Spleen (tissue), 11 donors: ENCODE data around the gene CLCN5. TPM values are rescaled to one million over a fixed set of nuclear protein-coding genes. Genes with fewer than 3 reads are reported as not detected.

Source experiments
- DNase-seq: peaks from one replicate; pipeline ENCODE4 v3.0.0-alpha.2; 2020
- H3K27ac ChIP-seq, 8 donors: fragments of 200-600 bp; sonication (generic) in 7 of 8; 1 replicate in 4 of 8; 2 replicates in 4 of 8; pipeline versions ENCODE4 v1.5.0 to v1.8.0; 2016 to 2021; ENCODE audit warnings: inconsistent platforms in 4 of 8, mild to moderate bottlenecking in 4 of 8, moderate library complexity in 1 of 8
- H3K27me3 ChIP-seq, 7 donors: fragments of 200-600 bp; sonication (generic) in 6 of 7; replicated peaks in 1 of 7; 1 replicate in 4 of 7; 2 replicates in 3 of 7; pipeline versions ENCODE4 v1.5.0 to v1.8.0; 2016 to 2021; ENCODE audit warnings: inconsistent platforms in 3 of 7, mild to moderate bottlenecking in 1 of 7
- H3K36me3 ChIP-seq, 6 donors: fragments of 200-600 bp; sonication (generic) in 5 of 6; 1 replicate in 4 of 6; 2 replicates in 2 of 6; pipeline versions ENCODE4 v1.5.0 to v1.8.0; 2016 to 2021; ENCODE audit warnings: inconsistent platforms in 2 of 6
- H3K4me1 ChIP-seq, 6 donors: fragments of 200-600 bp; sonication (generic) in 5 of 6; 1 replicate in 3 of 6; 2 replicates in 3 of 6; pipeline versions ENCODE4 v1.5.0 to v1.8.0; 2016 to 2021; ENCODE audit warnings: inconsistent platforms in 3 of 6
- H3K4me3 ChIP-seq, 8 donors: fragments of 200-600 bp; sonication (generic) in 7 of 8; 1 replicate in 4 of 8; 2 replicates in 4 of 8; pipeline versions ENCODE4 v1.5.0 to v1.8.0; 2016 to 2021; ENCODE audit warnings: inconsistent platforms in 4 of 8, mild to moderate bottlenecking in 4 of 8, moderate library complexity in 2 of 8
- H3K9me3 ChIP-seq, 8 donors: fragments of 200-600 bp; sonication (generic) in 7 of 8; 1 replicate in 4 of 8; 2 replicates in 4 of 8; pipeline versions ENCODE4 v1.5.0 to v1.8.0; 2016 to 2021; ENCODE audit warnings: inconsistent platforms in 4 of 8
- POLR2A ChIP-seq, 3 donors: fragments of 450-650 bp; IDR thresholded peaks; one replicate each; pipeline ENCODE4 v1.5.1; 2017; ENCODE audit warnings: antibody characterized with exemption in 3 of 3, mild to moderate bottlenecking in 1 of 3
- POLR2AphosphoS5 ChIP-seq, 3 donors: sonication (generic); formaldehyde crosslinking; IDR thresholded peaks; one replicate each; pipeline ENCODE4 v1.5.1; 2017; ENCODE audit warnings: antibody characterized with exemption in 3 of 3
- WGBS, 5 donors: extraction: QIAGEN DNeasy Blood & Tissue Kit in 3 of 5; methylation state at CpG; one replicate each; pipeline versions ENCODE4 v1.1.5 to v1.1.7; 2013 to 2018; 5-methylcytosine and 5-hydroxymethylcytosine counted together
- intact Hi-C: fragments of 100-400 bp; cut with DNase I; formaldehyde crosslinking; loops from one replicate; pipeline ENCODE4 v1.15.0; 2023; ENCODE audit warnings: low total_unique reads
- polyA plus RNA-seq, 3 donors: library from polyadenylated mRNA; stranded (reverse); fragments of 200-250 nt; gene quantifications; one replicate each; pipeline ENCODE4 v1.2.1, GENCODE V29; 2013
- total RNA-seq, 7 donors: library from RNA; depleted of rRNA in 3 of 7; stranded (reverse); fragments of >200 nt in 3 of 7; fragmentation: NEBNext Ultra II Directional in 4 of 7; extraction: Animal tissue kit (Norgen Biotek cat#: 25700) in 4 of 7; gene quantifications; one replicate each; pipeline versions ENCODE4 v1.1.0 to v1.2.1, GENCODE V29; 2016 to 2021
- TF ChIP-seq, protein P1 (sequence below), 11 experiments: fragments of 200-600 bp in 7 of 11; fragments of 450-650 bp in 4 of 11; sonication (generic) in 4 of 11; IDR thresholded peaks in 8 of 11; conservative IDR thresholded peaks in 3 of 11; 1 replicate in 7 of 11; 2 replicates in 4 of 11; pipeline versions ENCODE4 v1.4.0 to v1.8.0; 2016 to 2021; ENCODE audit warnings: antibody characterized with exemption in 11 of 11, inconsistent platforms in 4 of 11, mild to moderate bottlenecking in 1 of 11
- donor health status: healthy with polysubstance abuse.
- donor health status: DM: no; HTN: no; CAD: no; lungs with moderate emphysema.
- donor health status: DM: no; HTN: no; CAD: no.
- donor health status: Bipolar disorder and iron deficiency.
- donor health status: healthy.
- donor health status: DM: no; HTN: no; CAD: no.
- donor health status: DM: yes; HTN: yes; CAD: no.

CLCN5 gene
- total and polyA plus RNA-seq, 10 donors: 0.71 to 8.9 (median 6.3) TPM

DNA sequence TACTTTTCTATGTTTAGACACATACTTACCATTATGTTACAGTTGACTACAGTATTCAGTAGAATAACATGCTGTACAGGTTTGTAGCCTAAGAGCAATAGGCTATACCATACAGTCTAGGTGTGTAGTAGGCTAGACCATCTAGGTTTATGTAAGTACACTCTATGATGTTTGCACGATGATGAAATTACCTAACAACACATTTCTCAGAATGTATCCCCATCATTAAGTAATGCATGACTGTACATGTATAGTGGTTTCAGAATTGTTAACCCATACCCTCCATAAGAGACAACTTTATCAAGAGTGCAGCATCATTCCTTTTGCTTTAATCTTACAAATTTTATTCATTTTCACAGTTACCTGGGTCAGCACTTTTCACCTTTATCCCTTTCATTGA lies 126.8 kb downstream of the CLCN5 start:
- intact Hi-C loops: no loop called here

DNA sequence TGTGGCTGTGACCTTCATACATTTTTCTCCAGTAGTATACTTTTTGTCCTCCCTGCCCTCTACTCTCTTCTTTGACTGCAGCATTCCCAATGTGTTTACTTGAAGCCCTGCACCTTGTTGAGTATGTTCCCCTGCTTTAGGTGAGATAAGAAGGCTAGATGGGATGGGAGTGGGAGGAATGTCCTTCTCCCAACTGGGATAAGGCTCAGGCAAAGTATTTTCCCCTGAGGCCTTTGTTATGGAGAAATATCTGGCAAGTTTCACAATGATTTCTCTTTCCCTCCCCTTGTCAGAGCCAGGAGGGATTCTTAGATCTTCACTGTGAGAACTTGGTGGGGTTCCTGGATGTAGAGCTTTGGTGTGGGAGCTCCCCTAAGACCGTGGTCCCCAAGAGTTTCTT lies 131.8 kb downstream of the CLCN5 start:
- no peak for DNase-seq
- intact Hi-C loops: no loop called here
- H3K27me3 ChIP-seq: no peaks in the 10 kb centered on the region
- no peak overlapping the region for H3K4me3 ChIP-seq
- no peak overlapping the region for H3K27ac ChIP-seq
- no peaks in the 10 kb centered on the region for H3K36me3 ChIP-seq
- H3K9me3 ChIP-seq: no peaks in the 10 kb centered on the region
- no peaks in the 10 kb centered on the region for H3K4me1 ChIP-seq
- 41 to 86% (median 67%) methylated on average over 1 of the region's 1 CpG for WGBS, 5 donors
- no peak for TF ChIP-seq POLR2AphosphoS5 (IDR thresholded peaks at IDR 0.05)
- TF ChIP-seq, protein P1, sequence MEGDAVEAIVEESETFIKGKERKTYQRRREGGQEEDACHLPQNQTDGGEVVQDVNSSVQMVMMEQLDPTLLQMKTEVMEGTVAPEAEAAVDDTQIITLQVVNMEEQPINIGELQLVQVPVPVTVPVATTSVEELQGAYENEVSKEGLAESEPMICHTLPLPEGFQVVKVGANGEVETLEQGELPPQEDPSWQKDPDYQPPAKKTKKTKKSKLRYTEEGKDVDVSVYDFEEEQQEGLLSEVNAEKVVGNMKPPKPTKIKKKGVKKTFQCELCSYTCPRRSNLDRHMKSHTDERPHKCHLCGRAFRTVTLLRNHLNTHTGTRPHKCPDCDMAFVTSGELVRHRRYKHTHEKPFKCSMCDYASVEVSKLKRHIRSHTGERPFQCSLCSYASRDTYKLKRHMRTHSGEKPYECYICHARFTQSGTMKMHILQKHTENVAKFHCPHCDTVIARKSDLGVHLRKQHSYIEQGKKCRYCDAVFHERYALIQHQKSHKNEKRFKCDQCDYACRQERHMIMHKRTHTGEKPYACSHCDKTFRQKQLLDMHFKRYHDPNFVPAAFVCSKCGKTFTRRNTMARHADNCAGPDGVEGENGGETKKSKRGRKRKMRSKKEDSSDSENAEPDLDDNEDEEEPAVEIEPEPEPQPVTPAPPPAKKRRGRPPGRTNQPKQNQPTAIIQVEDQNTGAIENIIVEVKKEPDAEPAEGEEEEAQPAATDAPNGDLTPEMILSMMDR (IDR thresholded peaks at IDR 0.05 in 8 of 11, conservative IDR thresholded peaks at IDR 0.05 in 3 of 11): no peak
- no peak for TF ChIP-seq POLR2A (IDR thresholded peaks at IDR 0.05)

More for the DNA sequence above, 126.8 kb downstream of the CLCN5 start:
- WGBS, 5 donors: 84 to 100% (median 91%) methylated on average over 1 of the region's 1 CpG
- no peak for DNase-seq
- no peak overlapping the region for H3K27ac ChIP-seq
- no peaks in the 10 kb centered on the region for H3K9me3 ChIP-seq
- no peaks in the 10 kb centered on the region for H3K36me3 ChIP-seq
- no peaks in the 10 kb centered on the region for H3K4me1 ChIP-seq
- no peak overlapping the region for H3K4me3 ChIP-seq
- H3K27me3 ChIP-seq: no peaks in the 10 kb centered on the region
- no peak for TF ChIP-seq POLR2AphosphoS5 (IDR thresholded peaks at IDR 0.05)
- TF ChIP-seq POLR2A (IDR thresholded peaks at IDR 0.05): no peak
- TF ChIP-seq, protein P1 (IDR thresholded peaks at IDR 0.05 in 8 of 11, conservative IDR thresholded peaks at IDR 0.05 in 3 of 11): no peak

DNA sequence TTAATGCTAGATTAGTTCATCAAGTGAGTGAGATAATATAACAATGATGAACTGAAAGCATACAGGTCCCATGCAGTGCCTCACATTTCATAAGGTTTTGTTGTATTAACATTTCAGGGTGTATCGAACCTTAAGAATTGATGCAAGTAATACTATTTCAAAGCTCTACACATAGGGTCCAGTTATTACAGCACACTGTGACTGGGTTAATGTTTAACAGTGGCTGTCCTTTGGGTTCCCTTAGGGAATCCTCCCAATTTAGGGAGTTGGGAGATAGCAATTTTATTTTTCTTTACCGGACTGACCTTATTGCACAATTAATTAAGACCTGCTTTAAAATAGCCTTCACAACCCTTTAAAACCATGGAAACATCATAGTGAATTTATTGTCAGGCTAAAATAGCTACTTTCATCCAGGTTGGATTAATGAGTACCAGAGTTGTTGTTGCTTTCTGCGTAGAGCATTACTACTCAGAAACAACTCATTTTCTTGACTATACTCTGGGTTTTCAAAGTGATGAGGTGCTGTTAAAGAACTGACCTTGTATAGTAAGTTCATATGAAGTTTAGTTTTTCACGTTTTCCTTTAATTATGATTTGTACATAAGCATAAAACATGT lies 144.0 kb downstream of the CLCN5 start:
- no peak for DNase-seq
- no peak overlapping the region for H3K27ac ChIP-seq
- H3K27me3 ChIP-seq: no peaks in the 10 kb centered on the region
- TF ChIP-seq POLR2AphosphoS5 (IDR thresholded peaks at IDR 0.05) (no peak), POLR2A (IDR thresholded peaks at IDR 0.05) (no peak)
- TF ChIP-seq, protein P1 (IDR thresholded peaks at IDR 0.05 in 8 of 11, conservative IDR thresholded peaks at IDR 0.05 in 3 of 11): no peak
- no peaks in the 10 kb centered on the region for H3K36me3 ChIP-seq
- no peaks in the 10 kb centered on the region for H3K9me3 ChIP-seq
- intact Hi-C loops: no loop called here
- H3K4me3 ChIP-seq: no peak overlapping the region
- no peaks in the 10 kb centered on the region for H3K4me1 ChIP-seq
- WGBS, 5 donors: 76 to 96% (median 89%) methylated on average over 4 of the region's 4 CpGs

DNA sequence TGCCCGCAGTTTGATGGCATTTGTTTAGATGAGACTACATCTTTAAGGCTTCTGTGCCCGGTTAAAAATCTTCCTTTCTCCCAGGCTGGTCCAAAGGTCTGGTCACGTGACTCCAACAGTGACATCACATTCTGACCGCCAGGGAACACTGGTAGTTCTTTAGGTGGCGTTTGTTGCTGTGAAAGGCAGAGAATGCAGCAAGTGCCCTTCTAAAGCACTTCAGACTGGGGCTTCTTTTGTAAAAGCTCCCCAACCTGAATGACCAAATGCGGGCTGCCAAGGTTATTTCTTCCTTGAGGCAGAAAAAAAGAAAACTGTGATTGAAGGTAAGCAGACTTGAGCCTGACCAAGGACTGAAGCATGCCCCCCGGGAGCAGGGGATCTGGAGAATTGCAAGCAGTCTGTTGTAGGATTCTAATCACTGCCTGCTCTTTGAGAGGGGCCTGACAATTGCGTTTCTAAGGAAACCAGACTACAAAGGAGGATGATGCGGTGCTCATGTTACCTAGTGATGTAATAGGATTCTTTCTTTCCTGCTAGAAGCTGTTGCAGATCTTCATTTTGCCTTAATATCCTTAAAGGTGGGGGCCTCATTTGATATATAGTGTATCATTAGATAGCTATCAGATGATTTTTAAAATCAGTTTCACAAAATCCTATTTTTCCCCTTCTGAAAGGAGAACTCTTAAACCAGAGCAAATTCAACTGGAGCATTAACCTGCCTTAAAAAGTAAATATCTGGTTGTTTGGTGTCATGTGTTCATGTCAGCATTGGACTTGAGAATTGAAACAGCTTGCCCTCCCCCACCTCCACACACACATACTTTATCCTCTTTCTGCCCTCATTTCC lies 145.3 kb downstream of the CLCN5 start:
- H3K9me3 ChIP-seq: no peaks in the 10 kb centered on the region
- H3K4me3 ChIP-seq: no peak overlapping the region
- H3K4me1 ChIP-seq: no peaks in the 10 kb centered on the region
- no peak for DNase-seq
- WGBS, 5 donors: 48 to 64% (median 51%) methylated on average over 6 to 9 of the region's 9 CpGs
- TF ChIP-seq, protein P1 (IDR thresholded peaks at IDR 0.05 in 8 of 11, conservative IDR thresholded peaks at IDR 0.05 in 3 of 11): no peak
- TF ChIP-seq POLR2AphosphoS5 (IDR thresholded peaks at IDR 0.05) (no peak), POLR2A (IDR thresholded peaks at IDR 0.05) (no peak)
- H3K27me3 ChIP-seq: no peaks in the 10 kb centered on the region
- H3K27ac ChIP-seq: no peak overlapping the region
- intact Hi-C loops: no loop called here
- H3K36me3 ChIP-seq: no peaks in the 10 kb centered on the region
